ENCODE data around the gene PTPRK.
"Not testable (repeated sequence)": the region's sequence is repeated elsewhere in the genome, so short reads cannot be mapped to it uniquely, and the experiment has no call there.

The PTPRK gene

DNA sequence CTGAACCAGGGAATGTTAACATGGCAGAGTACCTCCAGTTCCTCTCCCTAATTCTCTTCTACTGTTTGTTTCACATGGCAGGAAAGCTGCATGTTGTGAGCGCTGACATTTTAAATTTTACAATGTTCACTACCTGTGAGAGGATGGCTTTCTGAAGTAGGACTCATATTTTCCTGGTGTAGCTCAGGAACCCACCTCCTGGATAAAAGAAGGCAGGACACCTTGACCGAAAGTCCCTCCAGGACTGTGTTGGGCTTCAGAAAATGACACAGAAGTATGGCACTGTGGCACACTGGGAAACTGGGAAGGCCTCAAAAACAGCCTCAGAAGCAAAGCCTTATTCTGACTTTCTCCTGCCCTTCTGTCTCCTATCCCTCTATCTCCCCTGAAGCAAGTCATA lies 33.3 kb downstream of the PTPRK start:
- DNase-seq, result no peak

- DNase-seq, result not testable (repeated sequence)
Measured at GRCh38 chr6:128486580-128486979, 33.8 kb downstream of the PTPRK start.

- no peak for DNase-seq
Measured at GRCh38 chr6:128483472-128484135, 36.8 kb downstream of the PTPRK start.

- no peak for DNase-seq
Measured at GRCh38 chr6:128482642-128483041, 37.8 kb downstream of the PTPRK start.

DNA sequence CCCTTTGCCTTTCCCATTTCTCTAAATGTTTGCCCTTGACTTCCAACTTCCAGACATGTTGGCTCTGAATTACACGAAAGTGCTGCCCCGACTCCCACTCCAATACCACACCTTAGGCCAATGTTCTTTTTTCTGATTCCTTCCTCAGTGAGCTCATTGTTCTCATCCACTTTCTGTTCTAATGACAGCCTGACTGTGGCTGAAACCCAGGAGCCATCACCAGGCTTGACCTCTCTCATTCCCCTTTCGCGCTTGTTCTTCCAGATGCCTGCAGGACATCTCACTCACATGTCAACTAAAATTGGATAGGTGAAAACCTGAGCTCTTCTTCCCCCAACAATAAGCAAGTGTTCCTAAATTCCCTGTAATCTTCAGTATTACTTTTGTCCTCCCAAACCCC lies 40.4 kb downstream of the PTPRK start:
- no peak for DNase-seq

DNA sequence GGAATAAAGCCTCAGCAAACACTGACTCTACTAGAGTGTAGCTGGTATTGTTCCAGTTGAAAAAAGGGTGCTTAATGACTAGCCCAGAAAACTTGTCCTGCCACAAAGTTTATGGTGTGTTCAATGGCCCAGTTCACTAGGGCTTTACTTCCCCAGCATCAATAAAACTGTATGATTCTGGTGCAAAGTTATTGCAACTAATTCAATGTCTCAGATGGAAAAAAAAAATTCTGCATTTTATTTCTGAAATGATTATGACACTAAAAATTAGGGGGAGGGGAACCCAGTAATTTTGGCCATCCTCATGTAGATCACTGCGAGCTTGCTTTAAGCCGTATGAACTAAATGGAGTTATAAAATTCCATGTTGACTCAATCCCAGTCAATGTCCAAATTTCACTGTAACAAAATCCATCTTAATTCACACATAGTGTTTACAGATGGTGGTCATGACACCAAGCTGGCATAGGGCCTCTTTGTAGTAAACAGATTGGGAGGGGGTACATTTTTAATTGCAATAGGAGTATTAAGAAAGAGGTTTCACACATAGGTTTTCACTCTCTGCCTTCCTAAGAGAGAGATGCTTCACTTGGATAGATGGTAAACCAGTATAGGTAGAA lies 41.2 kb downstream of the PTPRK start:
- no peak for DNase-seq

DNA sequence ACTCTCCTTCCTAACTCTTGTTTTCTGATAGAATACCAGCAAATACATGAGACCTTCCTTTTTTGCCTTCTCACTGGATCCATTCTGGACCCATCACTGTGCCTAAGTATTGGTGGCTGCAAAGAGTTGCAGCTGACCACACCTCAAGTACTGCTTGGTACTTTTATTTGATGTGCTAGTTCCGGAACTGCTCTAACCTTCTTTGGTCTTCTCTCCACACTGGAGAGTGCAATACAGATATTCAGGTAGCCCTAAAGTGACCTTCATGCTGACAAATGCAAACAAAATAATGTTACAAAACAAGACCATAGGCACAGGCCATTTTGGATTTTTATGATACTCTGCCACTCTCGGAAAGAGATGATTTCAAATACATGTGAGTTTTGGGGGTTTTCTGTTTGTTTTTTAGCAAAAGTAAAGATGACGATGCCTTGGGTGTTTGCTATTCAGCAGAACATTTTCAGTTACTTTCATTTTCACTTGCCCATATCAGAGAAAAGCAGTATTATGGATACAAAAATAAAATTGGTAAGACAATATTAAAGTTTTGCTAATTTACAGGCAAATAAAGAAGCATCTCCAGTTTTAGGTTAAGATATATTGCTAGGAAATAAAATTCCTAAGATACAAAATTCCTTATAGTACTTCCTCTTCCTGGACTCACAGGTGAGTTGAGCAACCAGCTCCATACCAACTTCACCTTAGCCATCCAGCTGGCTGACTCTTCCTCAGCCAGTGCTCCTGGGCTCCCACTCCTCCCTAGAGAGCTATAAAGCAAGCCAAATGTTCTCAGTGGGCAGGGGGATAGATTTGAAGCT lies 42.0 kb downstream of the PTPRK start:
- no peak for DNase-seq

- no peak for DNase-seq
Measured at GRCh38 chr6:128474933-128475332, 45.5 kb downstream of the PTPRK start.

- no peak for DNase-seq
Measured at GRCh38 chr6:128474481-128474880, 45.9 kb downstream of the PTPRK start.

- DNase-seq, result no peak
Measured at GRCh38 chr6:128471907-128472306, 48.5 kb downstream of the PTPRK start.

GRCh38 chr6:128465368-128466343 lies 54.7 kb downstream of the PTPRK start:
- DNase-seq, result no peak

DNA sequence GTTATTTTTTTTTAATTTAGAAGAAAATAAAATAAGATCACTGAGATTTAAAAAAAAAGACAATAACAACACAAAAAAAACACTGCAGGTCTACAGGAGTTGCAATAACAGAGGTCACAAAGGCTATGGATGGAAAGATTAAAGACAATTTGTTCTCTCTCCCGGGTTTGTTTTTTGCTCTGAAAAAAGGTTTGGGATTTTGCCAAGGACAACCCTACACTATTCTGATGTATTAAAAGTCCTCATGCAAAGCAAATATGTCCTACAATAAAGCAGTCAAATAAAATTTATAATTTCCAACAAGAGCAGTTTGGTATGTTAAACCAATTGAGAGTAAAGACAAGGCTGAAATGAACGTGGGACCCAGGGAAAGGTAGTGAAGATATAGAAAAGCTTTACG lies 55.6 kb downstream of the PTPRK start:
- no peak for DNase-seq

DNA sequence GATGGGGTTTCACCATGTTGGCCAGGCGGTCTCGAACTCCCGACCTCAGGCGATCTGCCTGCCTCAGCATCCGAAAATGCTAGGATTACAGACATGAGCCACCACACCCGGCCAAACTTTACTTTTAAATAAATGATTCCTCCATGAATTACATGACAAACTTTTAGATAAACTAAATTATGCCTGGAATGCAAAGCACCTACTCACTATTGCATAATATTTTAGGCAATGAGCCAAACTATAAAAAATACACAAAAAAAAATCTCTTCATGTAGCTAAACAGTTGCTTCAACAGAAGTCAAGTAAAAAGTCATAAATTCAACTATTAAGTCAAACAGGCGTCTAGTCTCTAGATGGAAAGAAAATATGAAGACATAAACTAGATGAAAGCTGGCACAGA lies 56.5 kb downstream of the PTPRK start:
- DNase-seq, result no peak

DNA sequence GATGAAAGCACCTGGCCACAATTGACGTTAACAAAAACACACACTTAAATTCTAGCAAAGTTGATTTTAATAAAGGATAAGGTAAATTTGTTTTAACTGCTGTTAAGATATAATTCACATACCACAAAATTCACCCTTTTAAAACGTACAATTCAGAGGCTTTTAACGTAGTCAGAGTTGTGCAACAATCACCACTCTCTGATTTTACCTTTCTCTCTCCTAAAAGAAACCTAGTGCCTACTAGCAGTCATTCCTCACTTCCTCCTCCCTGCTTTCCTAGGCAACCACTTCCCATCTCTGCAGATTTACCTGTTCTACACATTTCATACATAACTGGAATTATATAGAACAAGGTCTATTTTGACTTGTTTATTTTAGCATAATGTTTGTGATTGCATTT lies 58.9 kb downstream of the PTPRK start:
- no peak for DNase-seq

GRCh38 chr6:128456510-128457230 lies 63.7 kb downstream of the PTPRK start:
- DNase-seq, result no peak

DNA sequence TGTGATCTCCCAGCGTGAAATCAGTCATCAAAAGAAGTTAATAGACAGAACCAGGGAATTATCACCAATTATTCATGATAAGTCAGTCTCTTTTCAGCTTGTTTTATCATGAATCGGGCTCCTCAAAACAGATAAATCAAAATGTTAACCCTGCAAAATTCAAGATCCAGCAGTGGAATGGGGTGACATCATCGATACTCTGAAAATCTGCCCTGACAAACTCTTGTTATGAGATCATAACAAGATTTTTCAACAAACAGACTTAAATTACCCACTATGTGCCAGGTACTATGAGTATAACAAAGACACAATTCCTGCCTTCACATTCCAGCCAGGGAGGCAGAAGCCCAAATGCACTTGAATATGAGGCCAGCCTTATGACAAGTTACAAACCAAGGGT lies 64.4 kb downstream of the PTPRK start:
- no peak for DNase-seq

DNA sequence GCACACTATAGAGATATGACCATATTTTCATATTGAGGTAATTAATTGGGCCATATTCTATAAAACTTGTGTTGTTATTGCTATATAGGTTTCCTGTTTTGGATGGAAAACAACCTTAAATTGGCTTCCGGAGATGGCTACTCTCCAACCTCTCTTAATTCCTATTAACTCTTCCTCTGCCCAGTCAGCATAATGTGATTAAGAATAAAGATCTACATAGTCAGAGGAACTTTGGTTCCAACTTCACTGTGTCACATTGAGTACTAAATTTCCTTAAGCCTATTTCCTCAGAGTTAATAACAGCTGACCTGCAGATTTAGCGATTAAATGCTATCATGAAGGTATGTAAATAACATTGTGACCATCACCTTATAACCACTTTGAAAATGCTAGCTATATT lies 67.7 kb downstream of the PTPRK start:
- DNase-seq, result no peak

DNA sequence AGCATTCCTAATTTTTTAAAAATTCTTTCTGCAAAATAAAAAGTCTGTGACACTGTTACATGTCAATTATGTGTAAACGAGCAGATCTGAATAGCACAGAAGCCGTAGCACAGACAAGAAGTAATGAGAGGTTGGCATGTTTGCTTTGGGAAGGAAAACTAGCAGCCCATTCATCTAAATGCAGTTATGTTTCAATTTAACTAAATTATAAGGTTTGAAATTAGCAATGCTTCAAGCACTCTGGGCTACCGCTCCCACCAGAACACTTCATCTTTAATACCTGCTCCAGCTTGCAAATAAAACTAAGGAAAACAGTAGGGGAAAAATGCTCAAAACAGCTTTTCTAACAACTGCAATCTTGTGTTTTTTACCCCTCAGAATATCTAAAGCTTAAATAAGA lies 73.9 kb downstream of the PTPRK start:
- DNase-seq, result no peak

DNA sequence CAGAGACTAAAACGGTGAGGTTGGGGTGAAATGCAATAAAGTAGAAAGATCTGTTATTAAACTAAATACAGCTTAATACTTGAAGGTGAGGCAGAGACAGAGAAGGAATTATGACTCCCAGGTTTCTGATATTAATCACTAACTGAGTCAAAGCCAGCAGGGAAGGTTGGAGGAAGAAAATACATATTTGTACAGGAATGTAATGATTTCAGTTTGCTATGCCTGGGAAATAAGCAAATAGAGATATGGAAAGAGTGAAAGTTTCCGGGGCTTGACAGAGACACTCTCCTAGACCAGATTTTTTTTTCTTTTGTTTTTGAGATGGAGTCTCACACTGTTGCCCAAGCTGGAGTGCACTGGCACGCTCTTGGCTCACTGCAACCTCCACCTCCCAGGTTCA lies 76.8 kb downstream of the PTPRK start:
- DNase-seq, result no peak

GRCh38 chr6:128439627-128440026 lies 80.8 kb downstream of the PTPRK start:
- DNase-seq, result no peak

DNA sequence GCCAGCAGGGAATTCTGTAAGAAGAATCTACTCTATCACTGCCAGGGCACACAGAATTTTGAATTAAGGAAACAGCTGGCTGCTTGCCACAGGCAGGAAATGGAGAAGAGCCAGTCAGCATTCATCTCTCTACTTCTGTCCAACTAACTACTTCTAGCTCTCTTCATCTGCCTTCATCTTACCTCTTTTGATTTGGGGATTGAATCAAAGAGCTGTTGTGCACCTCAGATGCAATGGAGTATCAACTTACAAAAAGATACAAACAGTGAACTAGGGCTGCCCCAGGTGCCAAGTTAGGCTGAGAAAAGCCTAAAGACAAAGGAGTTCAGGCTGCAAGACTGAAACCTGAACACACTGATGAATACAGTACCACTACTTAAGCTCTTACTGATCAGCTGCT lies 82.0 kb downstream of the PTPRK start:
- no peak for DNase-seq

GRCh38 chr6:128437685-128438084 lies 82.7 kb downstream of the PTPRK start:
- no peak for DNase-seq
